SK-N-SH treated with all-trans-retinoic acid at 6 μM for 48 hours (cell line): ENCODE data around the gene CPEB3.

Experiments
- ATAC-seq: fragments of 200-7000 bp; cut with Tn5 transposase; 3 replicates; pipeline ENCODE4 v1.9.1; 2020; ENCODE audit warnings: mild to moderate bottlenecking, moderate library complexity
- ARNTL ChIP-seq: fragments of 450-650 bp; formaldehyde crosslinking; IDR thresholded peaks from 2 replicates; pipeline ENCODE4 v1.5.0; 2020; ENCODE audit warnings: low read depth, mild to moderate bottlenecking, moderate library complexity, borderline replicate concordance
- BACH2 ChIP-seq: fragments of 250-450 bp; sonication (Bioruptor Pico); IDR thresholded peaks from 2 replicates; pipeline ENCODE4 v1.9.0; 2021; ENCODE audit warnings: mild to moderate bottlenecking, borderline replicate concordance
- CREB5 ChIP-seq: fragments of 250-450 bp; sonication (Bioruptor Pico); IDR thresholded peaks from 2 replicates; pipeline ENCODE4 v1.5.1; 2020; ENCODE audit warnings: low read depth, mild to moderate bottlenecking, moderate library complexity
- CSDC2 ChIP-seq: fragments of 250-450 bp; sonication (Bioruptor Pico); IDR thresholded peaks from 2 replicates; pipeline ENCODE4 v1.5.0; 2020; ENCODE audit warnings: mild to moderate bottlenecking, moderate library complexity
- CSRNP3 ChIP-seq: fragments of 250-450 bp; sonication (Bioruptor Pico); IDR thresholded peaks from 2 replicates; pipeline ENCODE4 v1.5.1; 2021; ENCODE audit warnings: mild to moderate bottlenecking, moderate library complexity
- ESRRG ChIP-seq: fragments of 250-450 bp; sonication (Bioruptor Pico); IDR thresholded peaks from 2 replicates; pipeline ENCODE4 v1.6.1; 2021; ENCODE audit warnings: mild to moderate bottlenecking
- GLIS3 ChIP-seq: fragments of 250-450 bp; sonication (Bioruptor Pico); IDR thresholded peaks from 2 replicates; pipeline ENCODE4 v1.5.0; 2020; ENCODE audit warnings: mild to moderate bottlenecking, moderate library complexity
- ISL1 ChIP-seq: fragments of 250-450 bp; sonication (Bioruptor Pico); IDR thresholded peaks from 2 replicates; pipeline ENCODE4 v2.1.2; 2022; ENCODE audit warnings: mild to moderate bottlenecking, moderate library complexity
- OSR1 ChIP-seq: fragments of 250-450 bp; sonication (Bioruptor Pico); IDR thresholded peaks from 2 replicates; pipeline ENCODE4 v1.8.0; 2022; ENCODE audit warnings: moderate library complexity, mild to moderate bottlenecking, inconsistent platforms
- PATZ1 ChIP-seq: fragments of 250-450 bp; sonication (Bioruptor Pico); IDR thresholded peaks from 2 replicates; pipeline ENCODE4 v1.8.0; 2020; ENCODE audit warnings: mild to moderate bottlenecking, moderate library complexity, borderline replicate concordance
- POU6F1 ChIP-seq: fragments of 250-450 bp; sonication (Bioruptor Pico); IDR thresholded peaks from 2 replicates; pipeline ENCODE4 v1.8.0; 2021; ENCODE audit warnings: low read depth, mild to moderate bottlenecking, moderate library complexity, borderline replicate concordance
- RARB ChIP-seq: fragments of 250-450 bp; sonication (Bioruptor Pico); IDR thresholded peaks from 2 replicates; pipeline ENCODE4 v1.8.0; 2021; ENCODE audit warnings: mild to moderate bottlenecking, moderate library complexity
- SNAI2 ChIP-seq: fragments of 250-450 bp; sonication (Bioruptor Pico); IDR thresholded peaks from 2 replicates; pipeline ENCODE4 v1.5.0; 2020; ENCODE audit warnings: mild to moderate bottlenecking, moderate library complexity
- TOX ChIP-seq: fragments of 250-450 bp; sonication (Bioruptor Pico); IDR thresholded peaks from 2 replicates; pipeline ENCODE4 v1.8.0; 2021; ENCODE audit warnings: mild to moderate bottlenecking, moderate library complexity, borderline replicate concordance
- TSHZ2 ChIP-seq: fragments of 250-450 bp; sonication (Bioruptor Pico); IDR thresholded peaks from 2 replicates; pipeline ENCODE4 v1.5.0; 2020; ENCODE audit warnings: mild to moderate bottlenecking, moderate library complexity
- ZFP3 ChIP-seq: fragments of 250-450 bp; sonication (Bioruptor Pico); IDR thresholded peaks from 2 replicates; pipeline ENCODE4 v1.5.0; 2020; ENCODE audit warnings: mild to moderate bottlenecking, moderate library complexity
- ZFP30 ChIP-seq: fragments of 450-650 bp; formaldehyde crosslinking; IDR thresholded peaks from 2 replicates; pipeline ENCODE4 v1.5.0; 2022; ENCODE audit warnings: mild to moderate bottlenecking, moderate library complexity
- ZNF565 ChIP-seq: fragments of 450-650 bp; formaldehyde crosslinking; conservative IDR thresholded peaks from 2 replicates; pipeline ENCODE4 v1.5.0; 2020; ENCODE audit warnings: low read depth, mild to moderate bottlenecking, moderate library complexity
- ZNF70 ChIP-seq: fragments of 450-650 bp; formaldehyde crosslinking; IDR thresholded peaks from 2 replicates; pipeline ENCODE4 v1.5.0; 2020; ENCODE audit warnings: mild to moderate bottlenecking, moderate library complexity
- ZNF8 ChIP-seq: fragments of 450-650 bp; formaldehyde crosslinking; IDR thresholded peaks from 2 replicates; pipeline ENCODE4 v1.5.0; 2020; ENCODE audit warnings: mild to moderate bottlenecking, moderate library complexity

The CPEB3 gene

GRCh38 chr10:92011560-92012214, 279.2 kb downstream of the CPEB3 start:
- peak; percentile 93 for ATAC-seq

GRCh38 chr10:92010047-92010735, 280.7 kb downstream of the CPEB3 start:
- TF ChIP-seq ARNTL (CRISPR knock-in tag) (no peak), OSR1 (CRISPR knock-in tag) (no peak), POU6F1 (CRISPR knock-in tag) (no peak), ESRRG (CRISPR knock-in tag) (no peak), GLIS3 (CRISPR knock-in tag) (no peak), TSHZ2 (CRISPR knock-in tag) (no peak), ZFP30 (CRISPR knock-in tag) (no peak), ISL1 (CRISPR knock-in tag) (no peak), ZNF8 (no peak), CREB5 (CRISPR knock-in tag) (no peak), CSRNP3 (CRISPR knock-in tag) (no peak), SNAI2 (CRISPR knock-in tag) (no peak), BACH2 (no peak), ZNF70 (CRISPR knock-in tag) (no peak), CSDC2 (no peak)
- ATAC-seq: no peak

More at GRCh38 chr10:92011560-92012214, 279.2 kb downstream of the CPEB3 start:
- TF ChIP-seq ARNTL (CRISPR knock-in tag) (no peak), BACH2 (no peak), PATZ1 (CRISPR knock-in tag) (no peak), ZNF70 (CRISPR knock-in tag) (no peak), TOX (CRISPR knock-in tag) (no peak)

- ATAC-seq: no peak
- TF ChIP-seq ZNF565 (CRISPR knock-in tag) (no peak), BACH2 (no peak), ZFP3 (CRISPR knock-in tag) (no peak), ARNTL (CRISPR knock-in tag) (no peak), RARB (CRISPR knock-in tag) (no peak), OSR1 (CRISPR knock-in tag) (no peak), ISL1 (CRISPR knock-in tag) (no peak)
These were observed 281.4 kb downstream of the CPEB3 start for GRCh38 chr10:92009445-92009844.
